Parathyroid adenoma (tissue), 2 donors: ENCODE results near the gene RAB30.
A peak's percentile ranks its signal among the peaks of the same experiment; 100 is the strongest.

Experiments
- H2AFZ ChIP-seq: fragments of 300-600 bp; sonication (generic); one replicate; pipeline ENCODE4 v1.7.0; 2017; ENCODE audit warnings: antibody characterized with exemption, mild to moderate bottlenecking
- H3K27ac ChIP-seq: fragments of 300-600 bp; sonication (generic); one replicate; pipeline ENCODE4 v1.7.0; 2017
- H3K27me3 ChIP-seq: fragments of 300-600 bp; sonication (generic); one replicate; pipeline ENCODE4 v1.7.0; 2017; ENCODE audit warnings: low read length; ENCODE audit not compliant: control insufficient read depth, insufficient read depth
- H3K36me3 ChIP-seq: fragments of 300-600 bp; sonication (generic); one replicate; pipeline ENCODE4 v1.7.0; 2017; ENCODE audit warnings: low read length; ENCODE audit not compliant: control insufficient read depth, insufficient read depth
- H3K4me1 ChIP-seq: fragments of 300-600 bp; sonication (generic); one replicate; pipeline ENCODE4 v1.7.0; 2017; ENCODE audit warnings: control low read depth
- H3K4me2 ChIP-seq: fragments of 300-600 bp; sonication (generic); one replicate; pipeline ENCODE4 v1.7.0; 2017; ENCODE audit warnings: low read length
- H3K4me3 ChIP-seq: fragments of 300-600 bp; sonication (generic); one replicate; pipeline ENCODE4 v1.7.0; 2017; ENCODE audit warnings: low read depth, low read length
- H3K79me2 ChIP-seq: fragments of 300-600 bp; sonication (generic); one replicate; pipeline ENCODE4 v1.7.0; 2017; ENCODE audit warnings: control low read depth
- H3K9ac ChIP-seq: fragments of 300-600 bp; sonication (generic); one replicate; pipeline ENCODE4 v1.7.0; 2017; ENCODE audit warnings: mild to moderate bottlenecking
- H3K9me3 ChIP-seq: fragments of 300-600 bp; sonication (generic); one replicate; pipeline ENCODE4 v1.7.0; 2017; ENCODE audit warnings: low read length; ENCODE audit not compliant: control insufficient read depth
- CTCF ChIP-seq: fragments of 300-600 bp; sonication (generic); IDR thresholded peaks from one replicate; pipeline ENCODE4 v1.7.0; 2017; ENCODE audit warnings: antibody characterized with exemption, mild to moderate bottlenecking
- donor health status: primary hyperparathyroidism.

RAB30 gene

DNA sequence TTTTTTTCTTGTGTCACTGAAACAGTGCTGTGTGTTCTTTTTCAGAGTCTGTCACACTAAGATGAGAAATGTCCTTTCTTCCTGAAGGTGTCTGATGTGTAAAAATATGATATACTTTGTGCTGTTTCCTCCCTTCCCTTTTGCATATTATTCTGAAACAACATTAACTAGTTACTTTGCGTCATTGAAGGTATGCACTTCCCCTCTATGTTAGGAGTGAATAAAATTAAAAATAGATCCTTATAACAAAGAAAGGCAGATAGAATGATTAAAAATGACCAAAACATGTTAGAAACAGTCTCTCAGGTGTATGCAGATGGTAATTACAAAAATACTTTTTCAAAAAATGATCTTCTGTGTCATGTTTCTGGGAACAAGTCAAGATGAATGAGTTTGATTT is 1.6 kb upstream of the RAB30 start:
- peak overlapping the region; percentile 83 for H3K4me2 ChIP-seq
- H3K4me3 ChIP-seq = peak overlapping the region; percentile 91
- H3K27me3 ChIP-seq = no peaks in the 10 kb centered on the region
- no peaks in the 10 kb centered on the region for H3K4me1 ChIP-seq
- no peak overlapping the region for H2AFZ ChIP-seq
- TF ChIP-seq CTCF = no peak
- no peak overlapping the region for H3K27ac ChIP-seq
- H3K9ac ChIP-seq = no peak overlapping the region
- no peaks in the 10 kb centered on the region for H3K36me3 ChIP-seq
- H3K79me2 ChIP-seq = peaks cover 16% of the 10 kb centered on the region
- no peaks in the 10 kb centered on the region for H3K9me3 ChIP-seq

DNA sequence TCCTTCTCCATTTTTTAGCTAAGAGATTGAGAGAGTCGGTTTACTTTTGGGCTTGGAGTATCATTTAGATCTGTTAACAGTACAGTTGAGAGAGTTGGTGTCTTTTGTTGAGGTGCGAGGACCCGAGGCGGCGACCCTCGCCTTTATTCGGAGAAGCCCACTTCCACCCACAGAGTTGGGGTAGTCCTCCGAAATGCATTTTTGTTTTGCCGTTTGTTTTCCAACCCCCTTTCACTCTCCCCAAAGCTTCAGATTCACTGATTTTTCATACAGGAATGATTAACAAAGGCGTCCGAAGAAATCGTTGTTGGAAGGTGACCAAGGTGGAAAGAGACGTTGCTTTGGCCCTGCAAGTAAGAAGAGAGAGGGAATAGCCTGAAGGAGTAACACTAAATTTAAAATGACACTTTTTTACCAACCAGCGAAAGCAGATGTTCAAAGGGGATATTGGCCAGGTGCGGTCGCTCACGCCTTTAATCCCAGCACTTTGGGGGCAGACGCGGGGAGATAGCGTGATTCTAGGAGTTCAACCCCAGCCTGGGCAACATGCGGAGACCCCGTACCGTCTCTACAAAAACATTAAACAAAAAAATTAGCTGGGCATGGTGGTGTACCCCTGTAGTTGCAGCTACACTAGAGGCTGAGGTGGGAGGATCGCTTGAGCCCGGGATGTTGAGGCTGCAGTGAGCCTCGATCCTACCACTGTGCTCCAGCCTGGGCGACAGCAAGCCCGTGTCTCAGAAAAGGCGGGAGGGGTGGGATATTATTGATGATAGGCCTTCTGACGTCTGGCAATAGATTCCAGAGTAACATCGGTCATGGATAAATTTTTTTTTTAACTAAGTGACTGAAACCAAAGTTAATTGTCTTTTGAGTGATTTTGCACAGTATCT is 899 bp upstream of the RAB30 start:
- H3K4me3 ChIP-seq = peak overlapping the region; percentile 91
- peak overlapping the region; percentile 87 for H2AFZ ChIP-seq
- TF ChIP-seq CTCF = no peak
- no peaks in the 10 kb centered on the region for H3K27me3 ChIP-seq
- peak overlapping the region; percentile 90 for H3K27ac ChIP-seq
- H3K4me2 ChIP-seq = peak overlapping the region; percentile 83
- no peaks in the 10 kb centered on the region for H3K36me3 ChIP-seq
- H3K4me1 ChIP-seq = no peaks in the 10 kb centered on the region
- H3K9ac ChIP-seq = peak overlapping the region; percentile 63
- peaks cover 16% of the 10 kb centered on the region for H3K79me2 ChIP-seq
- no peaks in the 10 kb centered on the region for H3K9me3 ChIP-seq

GRCh38 chr11:83070731-83071566 is 748 bp downstream of the RAB30 start:
- peak overlapping the region; percentile 91 for H3K4me3 ChIP-seq
- no peaks in the 10 kb centered on the region for H3K36me3 ChIP-seq

GRCh38 chr11:83070044-83070701 is 1.5 kb downstream of the RAB30 start:
- no peak overlapping the region for H3K9ac ChIP-seq
- H3K27me3 ChIP-seq = no peaks in the 10 kb centered on the region
- H3K79me2 ChIP-seq = peaks cover 24% of the 10 kb centered on the region
- peak overlapping the region; percentile 91 for H3K4me3 ChIP-seq
- no peaks in the 10 kb centered on the region for H3K9me3 ChIP-seq
- TF ChIP-seq CTCF = no peak
- H2AFZ ChIP-seq = no peak overlapping the region
- H3K4me1 ChIP-seq = no peaks in the 10 kb centered on the region
- H3K4me2 ChIP-seq = peak overlapping the region; percentile 72
- H3K27ac ChIP-seq = no peak overlapping the region
- H3K36me3 ChIP-seq = no peaks in the 10 kb centered on the region

More at GRCh38 chr11:83070731-83071566, 748 bp downstream of the RAB30 start:
- Histone ChIP-seq H3K27me3 (no peaks in the 10 kb centered on the region), H3K4me2 (peak overlapping the region; percentile 72), H3K79me2 (peaks cover 24% of the 10 kb centered on the region), H3K4me1 (no peaks in the 10 kb centered on the region), H2AFZ (peak overlapping the region; percentile 87), H3K27ac (peak overlapping the region; percentile 90), H3K9me3 (no peaks in the 10 kb centered on the region), H3K9ac (peak overlapping the region; percentile 46)
- TF ChIP-seq CTCF = no peak
